Measurements from ENCODE around the gene SPO11. TPM values are rescaled to one million over a fixed set of nuclear protein-coding genes. Genes with fewer than 3 reads are reported as not detected.

Gene SPO11
- total RNA-seq, 1 experiment from 2014 or later: not detected

- Histone ChIP-seq H3K27ac (ENCODE audit: insufficient read length, low read depth, low read length) (no peak overlapping the region), H3K23ac (ENCODE audit: insufficient read length, low read depth, low read length) (no peak overlapping the region), H3K14ac (ENCODE audit: insufficient read depth, low read length) (no peak overlapping the region), H4K5ac (ENCODE audit: insufficient read length, low read depth, low read length) (no peak overlapping the region), H2BK12ac (ENCODE audit: insufficient read length, low read depth, low read length) (no peak overlapping the region), H3K9me3 (ENCODE audit: control insufficient read depth, low read depth, low read length) (no peaks in the 10 kb centered on the region), H4K20me1 (ENCODE audit: control insufficient read depth, insufficient read depth, insufficient read length) (no peaks in the 10 kb centered on the region), H2AFZ (ENCODE audit: low read length) (no peak overlapping the region), H2BK5ac (ENCODE audit: insufficient read length, low read length) (no peak overlapping the region), H2AK5ac (ENCODE audit: insufficient read length, low read length) (no peak overlapping the region), H4K8ac (replicated peaks; ENCODE audit: insufficient read length, low read depth, low read length) (no peak overlapping the region), H3K4ac (ENCODE audit: low read depth, low read length) (no peak overlapping the region), H3K4me2 (ENCODE audit: insufficient read depth, insufficient read length, low read length) (no peak overlapping the region), H3K79me2 (ENCODE audit: insufficient read depth, low read length) (no peaks in the 10 kb centered on the region), H3K56ac (ENCODE audit: insufficient read length, low read depth, low read length) (no peak overlapping the region), H3K4me1 (ENCODE audit: insufficient read depth, low read length) (no peaks in the 10 kb centered on the region), H3K18ac (ENCODE audit: insufficient read length, low read depth, low read length) (no peak overlapping the region), H3K23me2 (ENCODE audit: insufficient read length, low read depth, low read length, poor library complexity, severe bottlenecking) (no peaks in the 10 kb centered on the region), H3K27me3 (ENCODE audit: insufficient read depth, low read length) (no peaks in the 10 kb centered on the region), H2BK20ac (ENCODE audit: low read depth, low read length, poor library complexity, severe bottlenecking) (no peak overlapping the region), H3K9ac (ENCODE audit: extremely low read depth, insufficient read length, low read length) (no peak overlapping the region), H2BK15ac (ENCODE audit: low read depth, low read length) (no peak overlapping the region), H3T11ph (ENCODE audit: low read length) (no peak overlapping the region), H2BK120ac (ENCODE audit: low read depth, low read length, poor library complexity, severe bottlenecking) (no peak overlapping the region), H3K79me1 (ENCODE audit: insufficient read depth, low read depth, low read length, poor library complexity, severe bottlenecking) (no peaks in the 10 kb centered on the region), H4K91ac (ENCODE audit: insufficient read length, low read depth, low read length) (no peak overlapping the region)
- H3K9me3 Mint-ChIP-seq: no peaks in the 10 kb centered on the region
- no CpG with 5 or more reads among the region's 7 CpGs for WGBS (ENCODE audit: extremely low coverage, insufficient read length, low lambda C conversion rate)
- H3K27ac Mint-ChIP-seq: no peak overlapping the region
- H3K27me3 Mint-ChIP-seq (ENCODE audit: low read depth): peaks cover 38% of the 10 kb centered on the region
- H3K4me1 Mint-ChIP-seq: peaks cover 16 to 38% of the 10 kb centered on the region in 2 experiments
- no peak overlapping the region for H3K4me3 Mint-ChIP-seq
- TF ChIP-seq CTCF (conservative IDR thresholded peaks at IDR 0.05): no peak
- no peaks in the 10 kb centered on the region for H3K36me3 Mint-ChIP-seq (ENCODE audit: insufficient read depth in 1 of 3, low read depth in 3 of 3)
- no peak for DNase-seq
Observed at GRCh38 chr20:57281900-57282299, 47.7 kb upstream of the SPO11 start.

All from H9 (cell line).